ENCODE data around the gene AGAP1. TPM values are rescaled to one million over a fixed set of nuclear protein-coding genes. Genes with fewer than 3 reads are reported as not detected.

Gene AGAP1
- total RNA-seq, 2 donors from 2014 or later, result 32.8 to 34.7 TPM

- H3K27ac ChIP-seq (ENCODE audit: low read depth, low read length), result no peak overlapping the region
- 92 to 97% methylated on average over 9 to 17 of the region's 17 CpGs for WGBS, 2 experiments (ENCODE audit: insufficient coverage in 1 of 2, insufficient read length in 1 of 2)
- no peaks in the 10 kb centered on the region for H3K36me3 ChIP-seq (ENCODE audit: control insufficient read depth, insufficient read depth, low read length)
- Mint-ChIP-seq H3K27me3 (ENCODE audit: insufficient read depth) (no peaks in the 10 kb centered on the region), H3K36me3 (ENCODE audit: low read depth) (no peaks in the 10 kb centered on the region), H3K4me1 (peaks cover 6% of the 10 kb centered on the region), H3K4me3 (no peak overlapping the region), H3K27ac (no peak overlapping the region), H3K9me3 (no peaks in the 10 kb centered on the region)
- peak; percentile 64 for DNase-seq
- H3K4me1 ChIP-seq (ENCODE audit: control insufficient read depth, insufficient read depth, low read length), result no peaks in the 10 kb centered on the region
- H3K27me3 ChIP-seq (ENCODE audit: control insufficient read depth, insufficient read depth, low read length, poor library complexity, severe bottlenecking), result no peaks in the 10 kb centered on the region
- TF ChIP-seq, protein P1, sequence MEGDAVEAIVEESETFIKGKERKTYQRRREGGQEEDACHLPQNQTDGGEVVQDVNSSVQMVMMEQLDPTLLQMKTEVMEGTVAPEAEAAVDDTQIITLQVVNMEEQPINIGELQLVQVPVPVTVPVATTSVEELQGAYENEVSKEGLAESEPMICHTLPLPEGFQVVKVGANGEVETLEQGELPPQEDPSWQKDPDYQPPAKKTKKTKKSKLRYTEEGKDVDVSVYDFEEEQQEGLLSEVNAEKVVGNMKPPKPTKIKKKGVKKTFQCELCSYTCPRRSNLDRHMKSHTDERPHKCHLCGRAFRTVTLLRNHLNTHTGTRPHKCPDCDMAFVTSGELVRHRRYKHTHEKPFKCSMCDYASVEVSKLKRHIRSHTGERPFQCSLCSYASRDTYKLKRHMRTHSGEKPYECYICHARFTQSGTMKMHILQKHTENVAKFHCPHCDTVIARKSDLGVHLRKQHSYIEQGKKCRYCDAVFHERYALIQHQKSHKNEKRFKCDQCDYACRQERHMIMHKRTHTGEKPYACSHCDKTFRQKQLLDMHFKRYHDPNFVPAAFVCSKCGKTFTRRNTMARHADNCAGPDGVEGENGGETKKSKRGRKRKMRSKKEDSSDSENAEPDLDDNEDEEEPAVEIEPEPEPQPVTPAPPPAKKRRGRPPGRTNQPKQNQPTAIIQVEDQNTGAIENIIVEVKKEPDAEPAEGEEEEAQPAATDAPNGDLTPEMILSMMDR (conservative IDR thresholded peaks at IDR 0.05), result no peak
- no peaks in the 10 kb centered on the region for H3K9me3 ChIP-seq (ENCODE audit: control insufficient read depth, low read length)
- H3K4me3 ChIP-seq (ENCODE audit: low read length), result no peak overlapping the region
- H3K9ac ChIP-seq (ENCODE audit: extremely low read depth, low read length, poor library complexity, severe bottlenecking), result no peak overlapping the region
Observed at GRCh38 chr2:235949567-235950472, 456.0 kb downstream of the AGAP1 start.

DNA sequence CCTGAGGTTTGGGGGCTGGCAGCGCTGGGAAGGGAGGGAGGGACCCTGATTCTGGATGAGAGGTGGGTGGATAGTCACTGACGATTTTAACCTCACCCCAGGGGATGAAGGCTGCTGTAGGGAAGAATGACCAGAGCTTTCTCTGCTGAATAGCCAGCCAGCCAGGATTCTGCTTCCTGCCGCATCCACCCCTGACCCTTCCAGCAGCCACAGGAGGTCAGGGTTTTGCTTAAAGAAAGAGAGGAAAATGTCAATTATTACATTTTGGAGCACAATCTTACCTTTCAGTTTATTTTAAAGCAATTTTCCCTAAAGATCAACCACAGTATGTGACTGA, 456.6 kb downstream of the AGAP1 start:
- no peak overlapping the region for H3K9ac ChIP-seq (ENCODE audit: extremely low read depth, low read length, poor library complexity, severe bottlenecking)
- WGBS, 2 experiments (ENCODE audit: insufficient coverage in 1 of 2, insufficient read length in 1 of 2), result 14 to 47% methylated on average over 1 to 3 of the region's 3 CpGs

GRCh38 chr2:235951493-235951892, 457.6 kb downstream of the AGAP1 start:
- H3K27ac Mint-ChIP-seq, result no peak overlapping the region

More for the DNA sequence above, 456.6 kb downstream of the AGAP1 start:
- Histone ChIP-seq H3K36me3 (ENCODE audit: control insufficient read depth, insufficient read depth, low read length) (no peaks in the 10 kb centered on the region), H3K27me3 (ENCODE audit: control insufficient read depth, insufficient read depth, low read length, poor library complexity, severe bottlenecking) (no peaks in the 10 kb centered on the region), H3K27ac (ENCODE audit: low read depth, low read length) (no peak overlapping the region), H3K4me1 (ENCODE audit: control insufficient read depth, insufficient read depth, low read length) (no peaks in the 10 kb centered on the region), H3K4me3 (ENCODE audit: low read length) (no peak overlapping the region), H3K9me3 (ENCODE audit: control insufficient read depth, low read length) (no peaks in the 10 kb centered on the region)
- H3K9me3 Mint-ChIP-seq, result no peaks in the 10 kb centered on the region
- H3K4me3 Mint-ChIP-seq, result no peak overlapping the region
- no peak for DNase-seq
- H3K27ac Mint-ChIP-seq, result no peak overlapping the region
- H3K36me3 Mint-ChIP-seq (ENCODE audit: low read depth), result no peaks in the 10 kb centered on the region
- peaks cover 6% of the 10 kb centered on the region for H3K4me1 Mint-ChIP-seq
- TF ChIP-seq, protein P1 (conservative IDR thresholded peaks at IDR 0.05), result no peak
- H3K27me3 Mint-ChIP-seq (ENCODE audit: insufficient read depth), result no peaks in the 10 kb centered on the region

More at GRCh38 chr2:235951493-235951892, 457.6 kb downstream of the AGAP1 start:
- DNase-seq, result no peak
- Histone ChIP-seq H3K4me3 (ENCODE audit: low read length) (no peak overlapping the region), H3K27ac (ENCODE audit: low read depth, low read length) (no peak overlapping the region), H3K27me3 (ENCODE audit: control insufficient read depth, insufficient read depth, low read length, poor library complexity, severe bottlenecking) (no peaks in the 10 kb centered on the region), H3K36me3 (ENCODE audit: control insufficient read depth, insufficient read depth, low read length) (no peaks in the 10 kb centered on the region), H3K9ac (ENCODE audit: extremely low read depth, low read length, poor library complexity, severe bottlenecking) (no peak overlapping the region), H3K4me1 (ENCODE audit: control insufficient read depth, insufficient read depth, low read length) (no peaks in the 10 kb centered on the region), H3K9me3 (ENCODE audit: control insufficient read depth, low read length) (no peaks in the 10 kb centered on the region)
- H3K27me3 Mint-ChIP-seq (ENCODE audit: insufficient read depth), result no peaks in the 10 kb centered on the region
- 86 to 93% methylated on average over 6 of the region's 6 CpGs for WGBS, 2 experiments (ENCODE audit: insufficient coverage in 1 of 2, insufficient read length in 1 of 2)
- TF ChIP-seq, protein P1 (conservative IDR thresholded peaks at IDR 0.05), result no peak
- H3K36me3 Mint-ChIP-seq (ENCODE audit: low read depth), result no peaks in the 10 kb centered on the region
- H3K4me3 Mint-ChIP-seq, result no peak overlapping the region
- peaks cover 6% of the 10 kb centered on the region for H3K4me1 Mint-ChIP-seq
- H3K9me3 Mint-ChIP-seq, result no peaks in the 10 kb centered on the region

All from endodermal cell (in vitro differentiated cells).